ENCODE measurements around the gene MEI4.

DNA sequence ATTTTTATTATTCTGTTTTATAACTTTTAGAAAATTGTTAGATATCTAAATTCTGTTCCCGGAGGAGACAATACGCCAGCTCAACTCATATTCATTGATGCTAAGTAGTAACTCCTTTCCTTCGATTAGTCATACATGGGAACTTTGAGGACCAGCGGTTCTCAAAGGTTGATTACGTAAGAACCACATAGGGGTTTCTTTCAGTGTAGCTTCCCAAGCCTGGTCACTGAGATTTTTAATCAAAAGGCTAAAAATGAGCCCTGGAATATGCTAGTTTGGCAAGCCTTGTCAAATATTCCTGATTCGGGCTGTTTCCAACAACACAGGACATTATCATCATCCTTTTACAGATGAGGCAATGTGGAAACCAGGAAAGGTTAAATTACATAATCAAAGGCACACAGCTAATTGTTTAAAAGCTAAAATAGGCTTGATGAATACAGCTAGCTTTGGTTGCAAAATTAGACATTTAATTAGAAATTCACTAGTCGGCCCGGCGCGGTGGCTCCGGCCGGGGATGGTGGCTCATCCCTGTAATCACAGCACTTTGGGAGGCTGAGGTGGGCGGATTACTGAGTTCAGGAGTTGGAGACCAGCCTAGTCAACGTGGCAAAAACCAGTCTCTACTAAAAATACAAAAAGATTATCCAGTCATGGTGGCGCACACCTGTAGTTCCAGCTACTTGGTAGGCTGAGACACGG is 14.6 kb upstream of the MEI4 start:
- TF ChIP-seq POLR2A (IDR thresholded peaks at IDR 0.05): no peak
- TF ChIP-seq CTCF (IDR thresholded peaks at IDR 0.05): no peak

Data from upper lobe of left lung (tissue), 4 donors.